Measurements from ENCODE around the gene AJAP1.

The AJAP1 gene

DNA sequence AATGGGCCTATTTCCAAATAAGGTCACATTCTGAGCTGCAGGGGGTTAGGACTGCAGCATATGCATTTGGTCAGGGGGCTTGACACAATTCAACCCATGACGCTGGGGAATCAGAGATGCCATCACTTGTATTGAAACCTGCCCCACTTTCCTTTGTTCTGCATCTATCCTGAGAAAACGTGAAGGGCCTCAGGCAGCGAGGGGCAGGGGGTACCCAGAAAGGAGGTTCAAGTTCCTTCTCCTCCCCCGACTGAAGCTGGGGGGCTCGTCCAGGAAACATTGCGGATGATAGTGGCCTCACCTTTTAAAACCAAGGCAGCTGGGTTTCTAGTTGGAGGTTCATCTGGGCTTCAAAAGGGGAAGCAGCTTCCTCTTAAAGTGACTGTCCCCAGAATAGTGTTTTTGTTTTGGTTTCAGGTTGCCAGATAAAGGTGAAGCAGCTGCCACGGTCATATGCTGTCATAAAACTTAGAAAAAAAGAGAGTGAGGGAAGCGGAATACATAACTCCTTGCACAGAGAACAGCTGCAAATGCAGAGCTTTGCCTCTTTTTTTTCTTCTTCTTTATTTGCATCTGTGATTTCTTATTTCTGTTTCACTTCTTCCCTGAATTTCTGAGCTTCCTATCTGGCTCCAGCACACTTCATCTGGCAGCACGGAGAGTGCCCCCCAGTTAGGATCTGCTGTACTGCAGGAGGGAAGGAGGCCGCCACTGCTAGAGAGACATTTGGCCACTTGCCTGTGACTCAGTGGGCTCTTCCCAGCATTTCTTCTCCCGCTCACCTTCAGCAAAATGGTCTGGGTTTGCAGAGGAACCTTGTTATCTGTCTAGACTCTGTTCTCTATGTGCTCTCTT lies 142.0 kb downstream of the AJAP1 start:
- Histone ChIP-seq H3K9me3 (ENCODE audit: severe bottlenecking) (no peaks in the 10 kb centered on the region), H3K4me1 (ENCODE audit: insufficient read depth, poor library complexity, severe bottlenecking) (no peaks in the 10 kb centered on the region), H3K27me3 (ENCODE audit: insufficient read depth, poor library complexity, severe bottlenecking) (no peaks in the 10 kb centered on the region), H3K36me3 (ENCODE audit: low read depth) (no peaks in the 10 kb centered on the region), H3K27ac (ENCODE audit: poor library complexity, severe bottlenecking) (no peak overlapping the region), H3K4me3 (ENCODE audit: severe bottlenecking) (no peak overlapping the region)
- DNase-seq (ENCODE audit: low spot score) (no peak), ATAC-seq (ENCODE audit: low read depth) (no peak)
- TF ChIP-seq, protein P1, sequence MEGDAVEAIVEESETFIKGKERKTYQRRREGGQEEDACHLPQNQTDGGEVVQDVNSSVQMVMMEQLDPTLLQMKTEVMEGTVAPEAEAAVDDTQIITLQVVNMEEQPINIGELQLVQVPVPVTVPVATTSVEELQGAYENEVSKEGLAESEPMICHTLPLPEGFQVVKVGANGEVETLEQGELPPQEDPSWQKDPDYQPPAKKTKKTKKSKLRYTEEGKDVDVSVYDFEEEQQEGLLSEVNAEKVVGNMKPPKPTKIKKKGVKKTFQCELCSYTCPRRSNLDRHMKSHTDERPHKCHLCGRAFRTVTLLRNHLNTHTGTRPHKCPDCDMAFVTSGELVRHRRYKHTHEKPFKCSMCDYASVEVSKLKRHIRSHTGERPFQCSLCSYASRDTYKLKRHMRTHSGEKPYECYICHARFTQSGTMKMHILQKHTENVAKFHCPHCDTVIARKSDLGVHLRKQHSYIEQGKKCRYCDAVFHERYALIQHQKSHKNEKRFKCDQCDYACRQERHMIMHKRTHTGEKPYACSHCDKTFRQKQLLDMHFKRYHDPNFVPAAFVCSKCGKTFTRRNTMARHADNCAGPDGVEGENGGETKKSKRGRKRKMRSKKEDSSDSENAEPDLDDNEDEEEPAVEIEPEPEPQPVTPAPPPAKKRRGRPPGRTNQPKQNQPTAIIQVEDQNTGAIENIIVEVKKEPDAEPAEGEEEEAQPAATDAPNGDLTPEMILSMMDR (IDR thresholded peaks at IDR 0.05; ENCODE audit: poor library complexity, severe bottlenecking), result no peak

DNA sequence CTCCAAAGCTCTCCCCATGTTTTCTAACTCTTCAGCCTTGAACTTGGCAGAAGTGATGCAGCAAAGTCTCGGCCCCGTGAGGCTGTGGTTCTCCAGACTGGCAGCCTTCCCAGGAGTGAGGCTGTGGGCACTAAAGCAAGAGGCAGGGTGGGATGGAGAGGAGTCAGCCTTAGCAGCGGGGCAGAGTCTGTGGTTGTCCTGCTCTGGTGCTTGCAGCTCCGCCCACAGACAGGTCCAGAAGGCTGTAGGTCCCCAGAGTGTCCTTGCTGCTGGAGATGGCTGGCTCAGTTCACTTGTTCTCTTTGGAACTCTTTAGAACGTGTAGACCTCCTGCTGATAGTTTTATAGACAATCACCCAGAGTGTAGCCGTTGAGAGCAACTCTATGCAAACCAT lies 142.6 kb downstream of the AJAP1 start:
- Histone ChIP-seq H3K9me3 (ENCODE audit: severe bottlenecking) (no peaks in the 10 kb centered on the region), H3K27me3 (ENCODE audit: insufficient read depth, poor library complexity, severe bottlenecking) (no peaks in the 10 kb centered on the region), H3K4me3 (ENCODE audit: severe bottlenecking) (no peak overlapping the region), H3K36me3 (ENCODE audit: low read depth) (no peaks in the 10 kb centered on the region), H3K27ac (ENCODE audit: poor library complexity, severe bottlenecking) (no peak overlapping the region), H3K4me1 (ENCODE audit: insufficient read depth, poor library complexity, severe bottlenecking) (no peaks in the 10 kb centered on the region)
- ATAC-seq (ENCODE audit: low read depth), result no peak
- DNase-seq (ENCODE audit: low spot score), result no peak
- TF ChIP-seq, protein P1 (IDR thresholded peaks at IDR 0.05; ENCODE audit: poor library complexity, severe bottlenecking), result no peak

DNA sequence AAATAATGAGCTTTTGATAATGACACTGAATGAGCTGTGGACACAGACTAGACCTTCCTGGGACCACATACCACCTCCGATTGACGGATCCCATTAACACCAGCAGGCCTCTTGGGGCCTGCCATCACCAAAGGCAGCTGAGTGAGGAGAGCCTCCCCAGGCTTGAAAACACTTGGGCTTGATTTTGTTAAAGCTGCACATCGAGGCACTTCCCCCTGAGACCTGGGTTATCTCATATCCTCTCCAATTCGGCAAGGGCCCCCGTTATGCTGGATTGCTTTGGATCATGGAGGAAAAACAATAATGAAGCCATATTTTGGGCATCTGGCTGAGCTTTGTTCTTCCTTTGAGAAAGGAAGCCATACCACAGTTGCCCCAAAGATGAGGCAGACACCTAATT lies 143.0 kb downstream of the AJAP1 start:
- H3K27me3 ChIP-seq (ENCODE audit: insufficient read depth, poor library complexity, severe bottlenecking), result no peaks in the 10 kb centered on the region
- H3K9me3 ChIP-seq (ENCODE audit: severe bottlenecking), result no peaks in the 10 kb centered on the region
- no peak overlapping the region for H3K27ac ChIP-seq (ENCODE audit: poor library complexity, severe bottlenecking)
- TF ChIP-seq, protein P1 (IDR thresholded peaks at IDR 0.05; ENCODE audit: poor library complexity, severe bottlenecking), result no peak
- no peaks in the 10 kb centered on the region for H3K36me3 ChIP-seq (ENCODE audit: low read depth)
- ATAC-seq (ENCODE audit: low read depth) (no peak), DNase-seq (ENCODE audit: low spot score) (no peak)
- H3K4me3 ChIP-seq (ENCODE audit: severe bottlenecking), result no peak overlapping the region
- H3K4me1 ChIP-seq (ENCODE audit: insufficient read depth, poor library complexity, severe bottlenecking), result no peaks in the 10 kb centered on the region

DNA sequence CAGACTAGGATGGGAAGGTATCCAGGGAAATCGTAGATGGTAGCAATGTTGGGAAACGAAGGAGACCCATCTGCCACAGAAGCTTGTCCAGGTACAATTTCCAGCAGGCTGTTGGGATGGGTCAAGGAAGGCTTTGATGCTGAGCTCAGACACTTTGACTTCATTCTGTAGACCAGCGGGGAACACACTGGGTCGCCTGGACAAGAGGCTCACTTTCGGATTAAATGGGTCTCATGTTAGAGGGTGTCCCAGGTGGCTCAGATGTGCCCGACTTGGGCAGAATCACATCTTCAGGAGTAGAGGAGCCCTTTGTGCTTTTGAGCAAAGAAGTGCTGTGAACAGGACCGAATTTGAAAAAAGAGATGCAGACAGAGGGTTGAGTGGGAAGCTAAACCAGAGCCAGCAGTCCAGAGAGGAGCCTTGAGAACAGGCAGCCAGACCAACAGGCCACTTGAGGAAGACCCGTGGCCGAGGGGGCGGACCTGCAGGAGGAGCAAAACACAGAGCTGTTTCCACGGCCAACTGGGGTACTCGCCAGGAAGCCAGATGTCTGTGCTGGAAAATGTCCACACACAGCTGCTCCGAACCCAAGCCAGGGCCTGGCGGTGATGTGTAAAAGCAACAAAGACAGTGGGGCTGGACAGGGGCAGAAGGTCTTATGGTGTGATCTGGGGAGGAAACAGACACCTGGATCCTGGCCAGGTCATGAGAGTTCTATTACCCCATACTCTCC lies 146.9 kb downstream of the AJAP1 start:
- Histone ChIP-seq H3K9me3 (ENCODE audit: severe bottlenecking) (no peaks in the 10 kb centered on the region), H3K27me3 (ENCODE audit: insufficient read depth, poor library complexity, severe bottlenecking) (no peaks in the 10 kb centered on the region), H3K4me3 (ENCODE audit: severe bottlenecking) (no peak overlapping the region), H3K4me1 (ENCODE audit: insufficient read depth, poor library complexity, severe bottlenecking) (no peaks in the 10 kb centered on the region), H3K36me3 (ENCODE audit: low read depth) (no peaks in the 10 kb centered on the region), H3K27ac (ENCODE audit: poor library complexity, severe bottlenecking) (no peak overlapping the region)
- ATAC-seq (ENCODE audit: low read depth) (no peak), DNase-seq (ENCODE audit: low spot score) (no peak)
- TF ChIP-seq, protein P1 (IDR thresholded peaks at IDR 0.05; ENCODE audit: poor library complexity, severe bottlenecking), result no peak

Data from RWPE2 (cell line).